H1 (cell line): ENCODE data around the gene AP3M1.

Experiments used
- BRCA1 ChIP-seq: IDR thresholded peaks from 2 replicates; pipeline ENCODE4 v1.6.1; 2012; ENCODE audit warnings: low read depth, low read length, improper control_type of control experiment
- CREB1 ChIP-seq: IDR thresholded peaks from 2 replicates; pipeline ENCODE4 v1.6.1; 2012; ENCODE audit warnings: inconsistent platforms
- EP300 ChIP-seq, 2 experiments: IDR thresholded peaks; 1 replicate in 1 of 2; 2 replicates in 1 of 2; pipeline ENCODE4 v1.6.1; 2011 to 2012; ENCODE audit warnings: low read depth in 2 of 2, low read length in 2 of 2, mild to moderate bottlenecking in 2 of 2, borderline replicate concordance in 1 of 2, inconsistent platforms in 1 of 2, moderate library complexity in 1 of 2
- EZH2 ChIP-seq: fragments of 200-600 bp; sonication (generic); IDR thresholded peaks from 2 replicates; pipeline ENCODE4 v1.7.1; 2012; ENCODE audit warnings: low read depth, mild to moderate bottlenecking, moderate library complexity, low read length, inconsistent platforms; ENCODE audit not compliant: severe bottlenecking
- JUND ChIP-seq: IDR thresholded peaks from 2 replicates; pipeline ENCODE4 v1.6.1; 2011; ENCODE audit warnings: mild to moderate bottlenecking, improper control_type of control experiment, low read length
- PHF8 ChIP-seq: fragments of 200-600 bp; sonication (generic); conservative IDR thresholded peaks from 2 replicates; pipeline ENCODE4 v1.7.1; 2012; ENCODE audit warnings: low read depth, mild to moderate bottlenecking, inconsistent platforms, low read length, moderate library complexity
- POLR2A ChIP-seq, 2 experiments: IDR thresholded peaks; 1 replicate in 1 of 2; 2 replicates in 1 of 2; pipeline ENCODE4 v1.6.1; 2011; ENCODE audit warnings: low read depth in 2 of 2, low read length in 2 of 2, mild to moderate bottlenecking in 2 of 2; ENCODE audit errors: control extremely low read depth in 1 of 2
- RXRA ChIP-seq: IDR thresholded peaks from 2 replicates; pipeline ENCODE4 v1.6.1; 2011; ENCODE audit warnings: low read depth, mild to moderate bottlenecking, low read length, moderate library complexity; ENCODE audit not compliant: insufficient read depth
- SP1 ChIP-seq: IDR thresholded peaks from 2 replicates; pipeline ENCODE4 v1.6.1; 2011; ENCODE audit warnings: low read depth, low read length
- SRF ChIP-seq: IDR thresholded peaks from 2 replicates; pipeline ENCODE4 v1.6.1; 2011; ENCODE audit warnings: mild to moderate bottlenecking, low read depth, low read length, moderate library complexity
- TF ChIP-seq, protein P1 (sequence below), 3 experiments: IDR thresholded peaks; 1 replicate in 2 of 3; 2 replicates in 1 of 3; pipeline versions ENCODE4 v1.5.1 to v1.6.1; 2011; ENCODE audit warnings: low read length in 3 of 3, mild to moderate bottlenecking in 3 of 3, inconsistent platforms in 2 of 3, low read depth in 1 of 3, moderate library complexity in 1 of 3; ENCODE audit not compliant: insufficient read depth in 1 of 3; ENCODE audit errors: control extremely low read depth in 1 of 3
- TF ChIP-seq, protein P2 (sequence below): IDR thresholded peaks from 2 replicates; pipeline ENCODE4 v1.6.1; 2011; ENCODE audit warnings: low read depth, mild to moderate bottlenecking, low read length; ENCODE audit not compliant: insufficient read depth

DNA sequence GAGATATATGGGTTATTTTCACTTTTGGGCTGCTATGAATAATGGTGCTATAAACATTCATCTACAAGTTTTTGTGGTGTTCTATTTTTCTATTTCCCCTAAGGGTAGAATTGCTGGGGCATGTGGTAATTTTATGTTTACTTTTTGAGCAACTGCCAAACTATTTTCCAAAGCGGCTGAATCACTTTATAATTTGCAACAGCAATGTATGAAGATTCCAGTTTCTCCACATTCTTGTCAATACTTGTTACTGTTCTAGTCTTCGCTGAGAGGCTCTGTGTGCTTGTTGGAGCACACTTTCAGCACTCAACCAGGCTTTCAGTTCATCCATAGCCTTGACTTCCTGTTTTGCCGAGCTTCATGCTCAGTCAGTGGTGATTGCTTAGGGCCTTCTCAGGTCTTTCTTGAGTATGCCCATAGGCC is 39.4 kb upstream of the AP3M1 start:
- TF ChIP-seq, protein P1, sequence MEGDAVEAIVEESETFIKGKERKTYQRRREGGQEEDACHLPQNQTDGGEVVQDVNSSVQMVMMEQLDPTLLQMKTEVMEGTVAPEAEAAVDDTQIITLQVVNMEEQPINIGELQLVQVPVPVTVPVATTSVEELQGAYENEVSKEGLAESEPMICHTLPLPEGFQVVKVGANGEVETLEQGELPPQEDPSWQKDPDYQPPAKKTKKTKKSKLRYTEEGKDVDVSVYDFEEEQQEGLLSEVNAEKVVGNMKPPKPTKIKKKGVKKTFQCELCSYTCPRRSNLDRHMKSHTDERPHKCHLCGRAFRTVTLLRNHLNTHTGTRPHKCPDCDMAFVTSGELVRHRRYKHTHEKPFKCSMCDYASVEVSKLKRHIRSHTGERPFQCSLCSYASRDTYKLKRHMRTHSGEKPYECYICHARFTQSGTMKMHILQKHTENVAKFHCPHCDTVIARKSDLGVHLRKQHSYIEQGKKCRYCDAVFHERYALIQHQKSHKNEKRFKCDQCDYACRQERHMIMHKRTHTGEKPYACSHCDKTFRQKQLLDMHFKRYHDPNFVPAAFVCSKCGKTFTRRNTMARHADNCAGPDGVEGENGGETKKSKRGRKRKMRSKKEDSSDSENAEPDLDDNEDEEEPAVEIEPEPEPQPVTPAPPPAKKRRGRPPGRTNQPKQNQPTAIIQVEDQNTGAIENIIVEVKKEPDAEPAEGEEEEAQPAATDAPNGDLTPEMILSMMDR (IDR thresholded peaks at IDR 0.05; ENCODE audit: control extremely low read depth in 1 of 3, insufficient read depth in 1 of 3, low read depth in 1 of 3, low read length in 3 of 3), result no peak
- no peak for TF ChIP-seq JUND
- no peak for TF ChIP-seq POLR2A (IDR thresholded peaks at IDR 0.05; ENCODE audit: control extremely low read depth in 1 of 2, low read depth in 2 of 2, low read length in 2 of 2)
- no peak for TF ChIP-seq EP300 (IDR thresholded peaks at IDR 0.05; ENCODE audit: borderline replicate concordance in 1 of 2, low read depth in 2 of 2, low read length in 2 of 2)
- TF ChIP-seq, protein P2, sequence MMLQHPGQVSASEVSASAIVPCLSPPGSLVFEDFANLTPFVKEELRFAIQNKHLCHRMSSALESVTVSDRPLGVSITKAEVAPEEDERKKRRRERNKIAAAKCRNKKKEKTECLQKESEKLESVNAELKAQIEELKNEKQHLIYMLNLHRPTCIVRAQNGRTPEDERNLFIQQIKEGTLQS, result no peak
- TF ChIP-seq BRCA1, result no peak
- TF ChIP-seq SP1, result no peak
- no peak for TF ChIP-seq PHF8
- TF ChIP-seq EZH2, result no peak
- no peak for TF ChIP-seq RXRA
- TF ChIP-seq CREB1, result no peak
- TF ChIP-seq SRF, result no peak
